22Rv1 (cell line): ENCODE measurements around the gene NBEAL1.

ENCODE experiments used
- ZFX ChIP-seq: fragments of 450-650 bp; IDR thresholded peaks from 2 replicates; pipeline ENCODE4 v1.6.1; 2017; ENCODE audit warnings: antibody characterized with exemption, borderline replicate concordance
- TF ChIP-seq, protein P1 (sequence below): fragments of 450-650 bp; IDR thresholded peaks from 2 replicates; pipeline ENCODE4 v1.5.1; 2017; ENCODE audit warnings: mild to moderate bottlenecking

GRCh38 chr2:203122317-203122986, 107.8 kb downstream of the NBEAL1 start:
- TF ChIP-seq, protein P1, sequence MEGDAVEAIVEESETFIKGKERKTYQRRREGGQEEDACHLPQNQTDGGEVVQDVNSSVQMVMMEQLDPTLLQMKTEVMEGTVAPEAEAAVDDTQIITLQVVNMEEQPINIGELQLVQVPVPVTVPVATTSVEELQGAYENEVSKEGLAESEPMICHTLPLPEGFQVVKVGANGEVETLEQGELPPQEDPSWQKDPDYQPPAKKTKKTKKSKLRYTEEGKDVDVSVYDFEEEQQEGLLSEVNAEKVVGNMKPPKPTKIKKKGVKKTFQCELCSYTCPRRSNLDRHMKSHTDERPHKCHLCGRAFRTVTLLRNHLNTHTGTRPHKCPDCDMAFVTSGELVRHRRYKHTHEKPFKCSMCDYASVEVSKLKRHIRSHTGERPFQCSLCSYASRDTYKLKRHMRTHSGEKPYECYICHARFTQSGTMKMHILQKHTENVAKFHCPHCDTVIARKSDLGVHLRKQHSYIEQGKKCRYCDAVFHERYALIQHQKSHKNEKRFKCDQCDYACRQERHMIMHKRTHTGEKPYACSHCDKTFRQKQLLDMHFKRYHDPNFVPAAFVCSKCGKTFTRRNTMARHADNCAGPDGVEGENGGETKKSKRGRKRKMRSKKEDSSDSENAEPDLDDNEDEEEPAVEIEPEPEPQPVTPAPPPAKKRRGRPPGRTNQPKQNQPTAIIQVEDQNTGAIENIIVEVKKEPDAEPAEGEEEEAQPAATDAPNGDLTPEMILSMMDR: peak; percentile 35
- no peak for TF ChIP-seq ZFX
